Mucosa of descending colon (tissue), 3 donors: Measurements from ENCODE around the gene PIGL. TPM values are rescaled to one million over a fixed set of nuclear protein-coding genes. Genes with fewer than 3 reads are reported as not detected.
A peak's percentile ranks its signal among the peaks of the same experiment; 100 is the strongest.
"Not testable (repeated sequence)": the region's sequence is repeated elsewhere in the genome, so short reads cannot be mapped to it uniquely, and the experiment has no call there.

ENCODE experiments used
- ATAC-seq: fragments of 200-7000 bp; cut with Tn5 transposase; one replicate; pipeline ENCODE4 v1.9.1; 2020; ENCODE audit warnings: mild to moderate bottlenecking, moderate library complexity
- DNase-seq, 3 donors: peaks; one replicate each; pipeline ENCODE4 v3.0.0-alpha.2; 2020
- H3K36me3 ChIP-seq: fragments of 200-600 bp; one replicate; pipeline ENCODE4 v1.8.0; 2021; ENCODE audit warnings: low read depth, mild to moderate bottlenecking
- H3K4me1 ChIP-seq: fragments of 200-600 bp; one replicate; pipeline ENCODE4 v1.8.0; 2021; ENCODE audit warnings: low read depth, mild to moderate bottlenecking
- H3K4me3 ChIP-seq: fragments of 200-600 bp; one replicate; pipeline ENCODE4 v1.8.0; 2021; ENCODE audit warnings: mild to moderate bottlenecking
- H3K9me3 ChIP-seq: fragments of 200-600 bp; one replicate; pipeline ENCODE4 v1.8.0; 2021; ENCODE audit warnings: mild to moderate bottlenecking
- intact Hi-C, 2 donors: fragments of 100-400 bp; cut with DNase I in 1 of 2; cut with micrococcal nuclease in 1 of 2; formaldehyde crosslinking; loops; one replicate each; pipeline versions ENCODE4 v1.11.0 to v1.11.1; 2022; cut with DNase I, micrococcal nuclease
- total RNA-seq, 3 donors: library from RNA; stranded (reverse); fragmentation: NEBNext Ultra II Directional in 2 of 3; extraction: Animal tissue kit (Norgen Biotek cat#: 25700) in 2 of 3; gene quantifications; one replicate each; pipeline versions ENCODE4 v1.2.1 to v1.2.4, GENCODE V29; 2021 to 2023
- TF ChIP-seq, protein P1 (sequence below): fragments of 200-600 bp; IDR thresholded peaks from one replicate; pipeline ENCODE4 v1.8.0; 2022; ENCODE audit warnings: antibody characterized with exemption, mild to moderate bottlenecking
- donor health status: DM: no; HTN: no; CAD: no; lungs with moderate emphysema.
- donor health status: DM: no; HTN: no; CAD: no.
- donor health status: DM: no; HTN: yes; CAD: no.

Gene PIGL
- total RNA-seq, 3 donors from 2014 or later: 28.2 to 51.8 (median 49.8) TPM

DNA sequence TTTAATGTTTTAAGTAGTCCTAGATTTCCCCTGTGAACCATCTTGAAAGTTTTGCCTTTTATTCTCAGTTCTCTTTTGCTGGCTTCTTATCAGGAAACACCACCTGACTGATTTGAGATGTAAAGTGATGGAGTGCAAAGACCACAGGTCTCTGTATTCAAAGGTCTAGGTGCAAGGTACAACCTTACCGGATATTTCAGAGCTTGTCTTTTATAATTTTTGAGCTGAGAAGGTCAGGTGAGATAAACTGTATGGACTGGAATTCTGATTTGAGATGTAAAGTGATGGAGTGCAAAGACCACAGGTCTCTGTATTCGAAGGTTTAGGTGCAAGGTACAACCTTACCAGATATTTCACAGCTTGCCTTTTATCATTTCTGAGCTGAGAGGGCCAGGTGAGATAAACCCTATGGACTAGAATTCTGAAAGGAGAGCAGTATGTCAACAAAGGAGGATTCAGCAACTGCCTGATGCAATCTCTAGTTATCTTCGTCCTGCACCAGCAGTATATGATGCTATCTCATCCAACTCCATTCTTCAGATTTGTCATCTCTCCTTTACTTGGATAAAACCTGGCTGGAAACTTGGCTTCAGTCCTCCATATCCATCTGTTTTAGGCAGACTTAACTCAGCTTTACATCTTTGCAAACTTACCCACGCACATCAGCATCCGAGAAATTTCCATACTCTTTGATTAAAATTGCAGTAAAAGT lies 72.0 kb downstream of the PIGL start:
- peaks cover 55% of the 10 kb centered on the region for H3K4me1 ChIP-seq
- H3K9me3 ChIP-seq: no peaks in the 10 kb centered on the region
- no peak overlapping the region for H3K4me3 ChIP-seq
- DNase-seq (no peak), ATAC-seq (no peak)
- intact Hi-C loops: no loop called here
- TF ChIP-seq, protein P1, sequence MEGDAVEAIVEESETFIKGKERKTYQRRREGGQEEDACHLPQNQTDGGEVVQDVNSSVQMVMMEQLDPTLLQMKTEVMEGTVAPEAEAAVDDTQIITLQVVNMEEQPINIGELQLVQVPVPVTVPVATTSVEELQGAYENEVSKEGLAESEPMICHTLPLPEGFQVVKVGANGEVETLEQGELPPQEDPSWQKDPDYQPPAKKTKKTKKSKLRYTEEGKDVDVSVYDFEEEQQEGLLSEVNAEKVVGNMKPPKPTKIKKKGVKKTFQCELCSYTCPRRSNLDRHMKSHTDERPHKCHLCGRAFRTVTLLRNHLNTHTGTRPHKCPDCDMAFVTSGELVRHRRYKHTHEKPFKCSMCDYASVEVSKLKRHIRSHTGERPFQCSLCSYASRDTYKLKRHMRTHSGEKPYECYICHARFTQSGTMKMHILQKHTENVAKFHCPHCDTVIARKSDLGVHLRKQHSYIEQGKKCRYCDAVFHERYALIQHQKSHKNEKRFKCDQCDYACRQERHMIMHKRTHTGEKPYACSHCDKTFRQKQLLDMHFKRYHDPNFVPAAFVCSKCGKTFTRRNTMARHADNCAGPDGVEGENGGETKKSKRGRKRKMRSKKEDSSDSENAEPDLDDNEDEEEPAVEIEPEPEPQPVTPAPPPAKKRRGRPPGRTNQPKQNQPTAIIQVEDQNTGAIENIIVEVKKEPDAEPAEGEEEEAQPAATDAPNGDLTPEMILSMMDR: no peak
- H3K36me3 ChIP-seq: no peaks in the 10 kb centered on the region

DNA sequence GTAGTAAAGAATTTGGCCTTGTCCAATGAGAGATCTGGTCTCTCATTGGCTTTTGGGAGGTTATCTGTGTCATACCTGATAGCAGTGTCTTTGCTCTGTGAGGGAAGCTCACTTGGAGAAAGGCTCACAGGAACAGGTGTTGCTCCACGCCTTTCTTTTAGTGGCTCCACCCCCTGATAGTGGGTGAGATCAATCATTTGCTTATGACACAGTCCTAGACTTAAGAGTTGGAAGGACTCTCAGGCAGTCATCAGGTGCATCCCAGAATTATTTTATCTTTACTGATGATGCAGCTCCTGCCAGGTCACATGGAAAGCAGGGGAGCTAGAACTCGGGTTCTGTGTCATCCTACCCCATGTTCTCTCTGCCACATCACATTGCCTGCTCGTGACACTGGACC lies 76.9 kb downstream of the PIGL start:
- intact Hi-C loops: no loop called here
- Histone ChIP-seq H3K4me1 (peaks cover 42% of the 10 kb centered on the region), H3K9me3 (no peaks in the 10 kb centered on the region), H3K4me3 (no peak overlapping the region), H3K36me3 (no peaks in the 10 kb centered on the region)
- TF ChIP-seq, protein P1: no peak
- DNase-seq (peak in 1 of 3 donors; percentile 81), ATAC-seq (peak; percentile 59)

DNA sequence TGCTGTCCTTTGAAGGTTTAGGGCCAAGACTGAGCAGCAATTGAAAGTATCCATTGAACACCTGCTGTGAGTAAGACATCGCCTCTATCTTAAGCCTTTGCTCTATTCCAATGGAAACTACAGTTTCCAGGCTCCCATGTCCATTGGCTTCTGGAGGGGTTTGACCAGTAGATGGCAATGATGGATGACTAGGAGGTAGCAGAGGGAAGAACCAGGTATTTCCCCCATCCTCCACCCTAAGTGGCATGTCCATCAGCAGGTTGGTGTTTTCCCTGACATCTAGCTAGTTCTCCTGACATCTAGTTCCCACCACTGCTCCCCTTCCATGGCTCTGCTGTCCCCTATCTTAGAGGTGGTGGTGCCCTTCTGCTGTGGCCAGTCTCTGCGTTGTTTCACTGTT lies 77.5 kb downstream of the PIGL start:
- intact Hi-C loops: no loop called here
- H3K9me3 ChIP-seq: no peaks in the 10 kb centered on the region
- ATAC-seq (peak; percentile 4), DNase-seq (no peak)
- no peaks in the 10 kb centered on the region for H3K36me3 ChIP-seq
- TF ChIP-seq, protein P1: no peak
- H3K4me1 ChIP-seq: peaks cover 37% of the 10 kb centered on the region
- H3K4me3 ChIP-seq: no peak overlapping the region

DNA sequence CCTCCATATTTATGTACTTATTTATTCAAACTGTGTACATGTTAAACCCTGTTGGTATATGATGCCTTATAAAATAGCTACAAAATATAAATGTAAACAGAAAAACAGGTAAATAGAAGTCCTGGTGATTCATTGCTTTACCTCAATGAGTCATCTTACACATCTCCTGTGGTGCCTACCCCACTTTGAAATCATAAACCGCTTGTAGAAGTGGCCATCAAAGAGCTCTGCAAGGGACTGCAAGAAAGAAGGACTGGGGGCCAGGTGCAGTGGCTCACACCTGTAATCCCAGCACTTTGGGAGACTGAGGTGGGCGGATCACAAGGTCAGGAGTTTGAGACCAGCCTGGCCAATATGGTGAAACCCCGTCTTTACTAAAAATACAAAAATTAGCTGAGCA lies 79.1 kb downstream of the PIGL start:
- H3K36me3 ChIP-seq, ATAC-seq, DNase-seq, H3K4me3 ChIP-seq, intact Hi-C loops, H3K9me3 ChIP-seq: not testable (repeated sequence)
- peaks cover 34% of the 10 kb centered on the region for H3K4me1 ChIP-seq

- Histone ChIP-seq H3K36me3 (no peaks in the 10 kb centered on the region), H3K9me3 (no peaks in the 10 kb centered on the region), H3K4me3 (no peak overlapping the region), H3K4me1 (peaks cover 34% of the 10 kb centered on the region)
- TF ChIP-seq, protein P1: no peak
- peak; percentile 73 for ATAC-seq
- peak; percentile 59 to 64 (median 61) for DNase-seq
- intact Hi-C loops: no loop called here
These were observed 80.5 kb downstream of the PIGL start for GRCh38 chr17:16297367-16298139.

DNA sequence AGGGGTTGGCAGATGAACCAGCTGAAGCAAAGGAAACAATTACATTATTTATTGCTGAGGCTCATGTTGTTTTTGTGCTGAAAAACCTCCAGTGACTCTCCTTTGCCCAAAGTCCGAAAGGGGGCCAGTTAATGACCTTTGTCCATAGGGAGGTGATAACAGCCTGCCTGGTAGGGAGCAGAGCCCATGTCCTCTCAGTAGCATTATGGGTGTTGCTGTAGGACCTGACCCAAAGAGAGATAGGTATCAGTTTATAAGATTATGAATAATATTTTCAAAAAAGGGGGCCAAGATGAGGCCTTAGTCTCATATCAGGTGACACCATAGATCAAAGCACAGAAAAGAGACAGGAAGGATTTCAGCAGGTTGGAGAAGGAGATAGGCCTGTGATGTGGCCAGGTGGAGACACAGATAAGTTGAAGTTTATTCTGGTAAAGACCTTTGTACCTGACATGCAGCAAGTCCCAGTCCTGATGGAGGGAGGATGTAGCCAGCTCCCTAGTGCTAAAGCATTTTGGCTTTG lies 81.2 kb downstream of the PIGL start:
- ATAC-seq (peak; percentile 48), DNase-seq (peak in 1 of 3 donors; percentile 50)
- Histone ChIP-seq H3K4me1 (peaks cover 34% of the 10 kb centered on the region), H3K9me3 (no peaks in the 10 kb centered on the region), H3K4me3 (no peak overlapping the region), H3K36me3 (no peaks in the 10 kb centered on the region)
- TF ChIP-seq, protein P1: no peak
- intact Hi-C loops: no loop called here
